AG04449 (cell line): ENCODE data around the gene STYK1.
"Not testable (repeated sequence)": the region's sequence is repeated elsewhere in the genome, so short reads cannot be mapped to it uniquely, and the experiment has no call there.

ENCODE experiments used
- CTCF ChIA-PET: fragments of 350-600 bp; formaldehyde crosslinking; extraction: SDS; loops from one replicate; lab custom pipeline; 2021; ENCODE audit warnings: antibody characterized with exemption; lab: Yijun Ruan, JAX
- POLR2A ChIA-PET: fragments of 400-600, 350-600 bp; formaldehyde crosslinking; extraction: SDS; loops from one replicate; lab custom pipeline; 2020; ENCODE audit warnings: antibody characterized with exemption, inconsistent platforms; lab: Yijun Ruan, JAX
- DNase-seq: peaks from one replicate; pipeline ENCODE4 v3.0.0-alpha.2; 2010; ENCODE audit warnings: low read depth, low spot score
- H3K4me3 ChIP-seq: 2 replicates; pipeline ENCODE4 v1.5.1; 2011; ENCODE audit warnings: low read depth, mild to moderate bottlenecking, control low read depth, low read length
- CTCF ChIP-seq: IDR thresholded peaks from one replicate; pipeline ENCODE4 v1.5.1; 2011; ENCODE audit warnings: mild to moderate bottlenecking, moderate library complexity, low read length, control low read depth, inconsistent platforms; ENCODE audit not compliant: insufficient read depth; ENCODE audit errors: missing control alignments

Gene STYK1

GRCh38 chr12:10584415-10584814, 89.4 kb downstream of the STYK1 start:
- CTCF ChIA-PET = no interaction called here
- H3K4me3 ChIP-seq = no peak overlapping the region
- POLR2A ChIA-PET = interaction anchor here (0.6 kb wide), 1 partner anchor 325 kb away, joined by 3 read pairs; no protein-coding TSS in a partner anchor
- no peak for TF ChIP-seq CTCF
- DNase-seq = no peak

- CTCF ChIA-PET = no interaction called here
- no peak overlapping the region for H3K4me3 ChIP-seq
- TF ChIP-seq CTCF = no peak
- POLR2A ChIA-PET = no interaction called here
- no peak for DNase-seq
Observed at GRCh38 chr12:10582704-10583103, 91.1 kb downstream of the STYK1 start.

GRCh38 chr12:10582133-10582532, 91.7 kb downstream of the STYK1 start:
- DNase-seq, POLR2A ChIA-PET, CTCF ChIA-PET, H3K4me3 ChIP-seq: not testable (repeated sequence)

- no peak for TF ChIP-seq CTCF
- ChIA-PET POLR2A (no interaction called here), CTCF (interaction anchor here (1.0 to 2.3 kb wide), 3 partner anchors 9 to 13 kb away, joined by 3 to 10 read pairs (median 5); no protein-coding TSS in a partner anchor)
- no peak for DNase-seq
- no peak overlapping the region for H3K4me3 ChIP-seq
Observed at GRCh38 chr12:10574307-10574706, 99.5 kb downstream of the STYK1 start.

GRCh38 chr12:10572021-10572490, 101.8 kb downstream of the STYK1 start:
- POLR2A ChIA-PET, DNase-seq: not testable (repeated sequence)

GRCh38 chr12:10571141-10571540, 102.7 kb downstream of the STYK1 start:
- CTCF ChIA-PET = interaction anchor here (1.2 kb wide), 1 partner anchor 336 kb away, joined by 4 read pairs; no protein-coding TSS in a partner anchor
- no peak overlapping the region for H3K4me3 ChIP-seq
- POLR2A ChIA-PET = no interaction called here
- no peak for TF ChIP-seq CTCF
- DNase-seq = no peak

More at GRCh38 chr12:10572021-10572490, 101.8 kb downstream of the STYK1 start:
- H3K4me3 ChIP-seq = not testable (repeated sequence)
- CTCF ChIA-PET = interaction anchor here (1.5 kb wide), 1 partner anchor 178 kb away, joined by 3 read pairs; no protein-coding TSS in a partner anchor
